Hematopoietic multipotent progenitor cell treated with erythropoietin and hydrocortisone succinate and interleukin-3 and kit ligand, for 17 days (in vitro differentiated cells): ENCODE measurements around the gene TCP10L.
"Not testable (repeated sequence)": the region's sequence is repeated elsewhere in the genome, so short reads cannot be mapped to it uniquely, and the experiment has no call there.

Source experiments
- DNase-seq: peaks from one replicate; pipeline ENCODE4 v3.0.0-alpha.2; 2015; ENCODE audit warnings: low spot score

TCP10L gene

DNA sequence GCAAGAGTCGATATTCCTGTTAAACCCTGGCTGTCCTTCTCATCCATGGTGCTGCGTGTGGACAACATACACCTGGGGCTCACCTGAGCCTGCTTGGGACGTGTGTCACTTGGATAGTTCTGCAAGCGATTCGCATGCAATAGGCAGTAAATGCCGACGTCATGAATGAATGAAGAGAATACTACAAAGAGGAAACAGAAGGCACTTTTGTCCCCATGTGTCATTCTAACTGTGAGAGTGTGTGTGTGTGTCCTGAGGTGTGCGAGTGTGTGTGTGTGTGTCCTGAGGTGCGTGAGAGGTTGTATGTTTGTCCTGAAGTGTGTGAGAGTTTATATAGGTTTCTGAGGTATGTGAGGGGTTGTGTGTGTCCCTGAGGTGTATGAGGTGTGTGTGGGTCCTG lies 647 bp upstream of the TCP10L start:
- no peak for DNase-seq

DNA sequence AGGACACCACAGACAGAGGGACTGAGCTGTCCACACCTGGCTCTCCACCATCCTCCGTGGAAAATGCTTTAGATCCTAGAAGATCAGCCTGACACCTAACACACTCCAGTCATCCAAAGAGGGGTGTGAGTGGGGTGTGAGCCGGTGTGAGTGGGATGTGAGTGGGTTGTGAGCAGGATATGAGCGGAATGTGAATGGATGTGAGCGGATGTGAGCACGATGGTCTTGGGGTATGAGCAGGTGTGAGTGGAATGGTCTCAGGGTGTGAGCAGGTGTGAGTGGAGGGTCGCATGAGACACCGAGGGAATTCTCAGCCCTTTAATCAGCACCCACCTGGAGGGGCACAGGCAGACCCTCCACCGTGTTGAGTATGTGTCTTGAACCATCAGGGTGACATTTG lies 851 bp downstream of the TCP10L start:
- no peak for DNase-seq

DNA sequence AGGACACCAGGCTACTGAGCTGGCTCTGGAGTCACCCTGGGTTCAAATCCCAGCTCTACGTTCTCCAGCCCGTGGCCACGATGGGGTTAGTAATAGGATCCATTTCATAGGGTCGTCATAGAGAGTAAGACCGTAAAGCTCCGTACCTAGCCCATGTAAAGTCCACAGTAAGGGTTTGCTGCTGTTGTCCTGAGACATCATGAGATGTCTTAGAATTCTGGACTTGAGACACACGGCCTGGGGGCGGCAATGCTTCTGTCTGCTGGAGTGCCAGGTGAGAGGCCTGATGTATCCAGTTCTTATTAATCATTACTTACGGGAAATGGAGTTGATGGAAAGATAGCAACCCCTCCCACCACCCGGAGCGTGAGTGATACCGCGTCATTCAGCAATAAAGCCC lies 3.6 kb downstream of the TCP10L start:
- no peak for DNase-seq

DNA sequence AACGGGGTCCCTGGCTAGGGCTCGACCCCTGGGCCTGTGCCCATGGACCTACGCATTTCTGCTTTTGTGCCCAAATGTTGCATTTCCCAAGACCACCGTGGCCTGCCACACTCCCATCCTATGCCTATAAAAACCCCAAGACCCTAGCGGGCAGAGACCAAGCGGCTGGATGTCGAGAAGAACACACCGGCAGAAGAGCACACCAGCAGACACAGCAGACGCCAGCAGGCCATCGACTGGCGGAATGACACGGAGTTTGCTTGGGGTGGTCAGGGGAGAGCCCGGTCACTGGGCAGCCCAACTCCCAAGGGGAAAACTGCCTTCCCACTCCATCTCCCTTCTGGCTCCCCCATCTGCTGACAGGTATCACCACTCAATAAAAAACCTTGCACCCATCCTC lies 4.4 kb downstream of the TCP10L start:
- DNase-seq, result no peak

DNA sequence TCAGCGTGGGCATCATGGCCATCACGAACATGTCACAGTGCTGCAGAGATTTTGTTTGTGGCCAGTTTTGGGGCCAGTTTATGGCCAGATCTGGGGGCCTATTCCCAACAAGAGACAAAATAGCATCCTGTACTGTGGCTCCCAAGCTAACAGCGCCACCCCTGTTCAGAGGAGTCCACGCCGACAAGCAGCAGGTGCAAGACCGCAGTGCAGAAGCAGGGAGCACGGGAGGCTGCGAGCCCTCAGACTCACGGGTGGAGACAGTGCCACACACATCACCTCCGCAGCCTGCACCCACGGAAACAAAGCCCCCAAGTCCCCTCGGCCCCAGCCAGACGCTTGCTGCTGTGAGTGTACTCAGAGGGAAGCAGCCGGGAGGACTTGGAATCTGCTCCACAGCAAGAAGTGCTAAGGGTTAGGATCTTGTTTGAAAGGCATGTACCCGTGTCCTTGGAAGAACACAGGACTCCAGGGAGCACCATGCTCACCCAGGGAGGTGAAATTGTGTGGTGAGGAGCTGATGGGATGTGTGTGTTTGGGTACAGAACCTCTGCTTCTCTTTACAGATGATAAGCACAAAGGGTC lies 7.1 kb downstream of the TCP10L start:
- no peak for DNase-seq

DNA sequence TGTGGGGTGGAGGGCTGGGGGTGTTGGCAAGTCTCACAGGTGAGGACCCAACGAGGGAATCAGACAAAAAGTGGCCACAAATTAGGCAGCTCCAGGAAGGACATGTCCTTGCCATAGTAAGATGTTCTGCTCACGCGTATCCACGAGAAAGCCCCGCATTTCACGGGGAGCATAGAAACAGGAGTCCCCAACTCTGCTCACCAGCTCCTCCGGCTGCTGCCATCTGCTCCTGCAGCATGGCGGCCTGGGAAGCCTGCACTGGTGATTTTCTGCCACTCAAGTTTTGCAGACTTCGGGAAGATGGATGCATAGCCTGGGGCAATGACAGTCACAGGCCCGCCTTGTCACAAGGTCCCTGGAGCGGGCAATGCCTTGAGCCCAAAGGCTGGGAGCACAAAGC lies 9.3 kb downstream of the TCP10L start:
- DNase-seq, result no peak

DNA sequence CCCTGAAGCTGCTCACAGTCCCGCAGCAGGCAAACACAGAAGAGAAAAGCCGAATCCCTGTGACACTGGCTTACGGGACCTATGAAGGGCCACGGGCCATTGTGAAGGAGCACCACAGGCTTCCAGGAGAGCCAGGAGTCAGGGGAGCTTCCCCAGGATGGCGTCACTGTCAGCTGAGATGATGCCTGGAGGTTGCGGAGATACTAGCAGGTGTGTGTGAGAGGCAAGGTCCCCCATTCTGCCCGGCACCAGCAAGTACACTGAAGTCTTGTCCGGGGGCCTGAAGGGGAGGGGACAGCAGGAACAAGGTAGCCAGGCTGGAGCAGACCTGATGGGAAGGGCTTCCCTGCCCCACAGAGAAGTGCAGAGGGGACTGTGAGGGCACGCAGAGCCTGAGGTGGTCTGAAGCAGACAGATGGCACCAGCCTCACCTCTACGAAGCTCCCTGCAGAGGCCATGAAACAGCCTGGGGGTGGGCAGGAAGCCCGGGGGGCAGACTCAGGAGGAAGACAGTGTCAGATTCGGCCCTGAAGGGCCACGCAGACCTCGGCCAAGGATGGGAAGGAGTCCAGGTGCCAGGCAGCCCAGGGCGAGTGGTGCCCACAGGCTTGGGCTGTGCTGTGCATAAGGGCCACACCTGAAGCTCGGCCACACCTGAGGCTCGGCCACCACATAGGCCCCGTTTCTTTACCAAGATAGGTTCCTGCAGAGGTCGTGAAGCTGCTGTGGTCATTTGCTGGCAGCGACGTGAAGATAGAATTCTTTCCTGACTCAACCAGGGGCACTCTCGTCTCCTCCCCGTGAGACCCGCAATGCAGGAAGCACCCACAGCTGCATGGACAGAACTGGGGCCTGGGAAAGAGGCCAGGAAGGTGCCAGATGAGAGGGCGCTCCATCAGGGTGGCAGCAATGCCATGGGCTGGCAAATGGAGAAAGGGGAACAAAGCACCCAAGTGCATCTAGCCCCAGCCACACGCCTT lies 10.1 kb downstream of the TCP10L start:
- DNase-seq, result no peak

DNA sequence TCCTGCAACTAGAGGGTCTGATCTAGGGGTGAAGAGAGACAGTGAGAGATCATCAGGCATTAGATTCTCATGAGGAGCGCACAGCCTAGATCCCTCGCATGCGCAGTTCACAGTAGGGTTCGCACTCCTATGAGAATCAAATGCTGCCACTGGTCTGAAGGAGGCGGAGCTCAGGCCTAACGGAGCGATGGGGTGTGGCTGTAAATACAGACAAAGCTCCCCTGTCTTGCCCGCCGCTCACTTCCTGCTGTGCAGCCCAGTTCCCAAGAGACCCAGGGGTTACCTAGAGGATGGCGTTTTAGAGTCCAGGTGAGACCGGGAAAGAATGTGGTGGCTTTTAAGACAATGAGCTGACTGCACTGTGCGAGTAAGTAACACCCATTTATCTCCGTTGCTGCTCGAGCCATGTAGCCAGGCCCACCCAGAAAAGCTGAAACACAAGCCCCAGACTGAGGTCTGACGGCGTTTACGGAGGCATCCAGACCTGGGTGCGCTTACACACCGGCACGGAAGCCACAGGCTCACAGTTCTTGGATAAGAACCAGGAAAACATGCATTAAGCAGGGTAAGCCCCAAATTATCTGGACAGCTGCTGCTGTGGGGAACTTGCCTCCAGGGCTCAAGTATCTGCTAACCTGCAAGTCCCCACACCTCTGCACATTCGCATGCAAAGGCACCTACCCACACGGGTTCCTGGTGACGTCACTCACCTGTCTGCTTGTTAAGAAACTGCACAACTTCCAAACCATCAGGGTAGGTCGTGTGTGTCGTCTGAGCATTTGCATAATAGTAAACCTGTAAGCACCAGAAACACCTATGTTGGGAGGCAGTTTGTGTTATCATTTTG lies 12.5 kb downstream of the TCP10L start:
- DNase-seq, result no peak

DNA sequence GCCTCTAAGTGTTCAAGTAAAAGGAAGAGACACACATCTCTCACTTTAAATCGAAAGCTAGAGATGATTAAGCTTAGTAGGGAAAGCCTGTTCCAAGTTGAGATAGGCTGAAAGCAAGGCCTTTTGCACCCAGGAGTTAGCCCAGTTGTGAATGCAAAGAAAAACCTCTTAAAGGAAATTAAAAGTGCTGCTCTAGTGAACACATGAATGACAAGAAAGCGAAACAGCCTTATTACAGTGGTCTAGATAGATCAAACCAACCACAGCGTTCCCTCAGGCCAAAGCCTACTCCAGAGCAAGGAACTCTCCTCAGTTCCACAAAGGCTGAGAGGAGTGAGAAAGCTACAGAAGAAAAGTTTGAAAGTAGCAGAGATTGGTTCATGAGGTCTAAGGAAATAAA lies 14.9 kb downstream of the TCP10L start:
- DNase-seq, result no peak

DNA sequence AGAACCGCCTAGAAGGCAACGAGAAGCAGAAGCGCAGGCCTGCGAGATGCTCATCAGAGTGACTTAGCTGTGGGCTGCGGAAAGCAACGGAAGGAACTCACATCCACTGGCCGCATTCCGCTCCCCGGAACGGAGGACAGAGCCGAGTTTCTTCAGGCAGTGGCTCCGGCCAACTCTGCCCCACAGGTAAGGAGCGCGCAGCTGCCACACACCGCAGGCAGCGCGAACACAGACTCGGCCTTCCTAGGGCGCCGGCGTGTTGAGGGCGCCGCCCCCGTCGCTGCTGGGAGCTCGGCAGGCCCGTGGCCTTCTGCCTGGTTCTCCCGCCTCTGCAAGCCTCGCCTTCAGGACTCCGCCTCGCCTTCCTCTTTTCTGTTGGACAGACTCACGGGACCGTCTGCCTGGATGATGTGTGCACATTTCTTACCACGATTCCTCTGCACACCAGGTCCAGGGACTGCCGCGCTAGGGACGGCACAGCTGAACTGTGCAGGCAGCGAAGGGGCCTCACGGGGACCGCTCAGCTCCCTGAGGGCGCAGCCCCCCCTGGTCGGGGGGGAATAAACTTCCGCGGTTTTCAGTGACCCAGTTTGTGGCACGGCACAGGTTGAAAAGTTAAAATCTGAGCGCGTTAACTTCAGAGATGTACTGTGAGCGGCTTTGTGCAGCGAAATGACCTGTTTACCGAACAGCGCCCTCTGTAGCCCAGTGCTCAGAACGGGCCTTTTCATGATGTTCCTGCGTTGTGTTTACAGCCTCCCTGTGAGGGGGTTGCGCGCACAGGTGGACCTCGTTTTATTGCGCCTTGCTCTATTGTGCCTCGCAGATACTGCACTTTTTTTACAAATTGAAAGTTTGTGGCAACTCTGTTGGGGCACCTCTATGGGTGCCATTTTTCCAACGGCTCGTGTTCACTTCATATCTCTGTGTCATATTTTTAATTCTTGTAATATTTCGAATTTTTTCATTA lies 15.8 kb downstream of the TCP10L start:
- peak; percentile 84 for DNase-seq

DNA sequence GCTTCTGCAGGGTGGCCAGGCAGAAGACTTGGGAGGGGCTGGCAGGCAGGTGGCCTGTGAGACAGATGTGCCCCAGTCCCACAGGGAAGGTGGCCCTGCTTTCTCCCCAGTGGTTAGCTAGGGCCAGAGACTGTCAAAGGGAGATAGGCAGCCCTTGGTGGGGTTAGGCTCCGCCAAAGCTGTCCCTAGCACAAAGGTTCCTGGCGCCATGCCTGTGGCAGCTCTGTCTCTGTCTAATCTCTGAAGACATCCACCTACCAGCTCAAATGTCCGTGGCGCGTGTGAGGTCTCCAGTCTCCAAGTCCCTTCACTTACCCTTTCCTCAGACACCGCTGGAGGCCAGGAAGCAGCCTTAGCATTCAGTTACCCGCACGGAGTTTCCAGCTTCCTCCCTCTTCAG lies 17.7 kb downstream of the TCP10L start:
- peak; percentile 63 for DNase-seq

DNA sequence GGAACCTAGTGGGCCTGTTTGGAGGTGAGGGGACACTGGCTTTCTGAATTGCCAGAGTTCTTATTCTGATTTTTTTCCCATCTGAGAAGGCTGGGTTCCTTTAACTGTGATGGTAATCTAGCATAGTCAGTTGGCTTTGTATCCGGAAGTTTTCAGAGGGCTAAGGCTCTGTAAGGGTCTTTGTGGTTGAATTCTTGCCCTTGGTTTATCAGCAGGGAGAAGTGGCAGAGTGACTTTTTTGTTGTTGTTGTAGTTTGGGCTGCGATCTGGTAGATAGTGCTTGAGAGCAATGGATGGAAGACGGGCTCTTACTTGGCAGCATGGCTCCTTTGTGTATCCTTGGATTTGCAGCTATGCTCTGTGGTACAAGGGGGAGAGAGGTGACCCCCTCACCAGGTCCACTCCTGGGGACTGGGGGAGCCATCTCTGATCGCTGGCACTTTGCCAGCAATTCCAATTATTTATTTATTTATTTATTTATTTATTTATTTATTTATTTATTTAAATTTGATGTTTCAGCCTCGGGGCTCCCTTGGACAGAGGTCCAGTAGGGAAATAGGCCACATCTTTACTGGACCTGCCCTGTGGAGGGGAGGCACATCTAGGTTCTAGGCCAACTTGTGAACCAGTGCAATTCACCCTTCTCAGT lies 18.5 kb downstream of the TCP10L start:
- DNase-seq, result no peak

DNA sequence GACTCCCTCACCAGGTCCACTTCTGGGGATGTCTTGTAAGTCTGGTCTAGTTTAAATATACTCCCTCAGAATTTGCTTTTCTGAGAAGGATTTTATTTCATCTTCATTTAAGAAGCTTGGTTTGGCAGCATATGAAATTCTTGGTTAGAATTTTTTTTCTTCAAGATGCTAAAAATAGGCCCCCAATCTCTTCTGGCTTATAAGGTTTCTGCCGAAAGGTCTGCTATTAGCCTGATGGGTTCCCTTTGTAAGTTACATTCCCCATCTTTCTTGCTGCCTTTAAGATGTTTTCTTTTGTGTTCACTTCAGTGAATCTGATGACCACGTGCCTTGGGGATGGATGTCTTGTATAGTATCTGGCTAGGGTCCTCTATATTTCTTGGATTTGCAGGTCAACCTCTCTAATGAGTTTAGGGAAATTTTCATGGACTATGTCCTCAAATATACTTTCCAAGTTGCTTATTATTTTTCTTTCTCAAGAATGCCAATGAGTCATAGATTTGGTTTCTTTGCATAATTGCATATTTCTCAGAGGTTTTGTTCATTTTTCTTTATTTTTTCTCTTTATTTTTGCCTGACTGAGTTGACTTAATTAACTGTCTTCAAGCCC lies 19.4 kb downstream of the TCP10L start:
- no peak for DNase-seq

DNA sequence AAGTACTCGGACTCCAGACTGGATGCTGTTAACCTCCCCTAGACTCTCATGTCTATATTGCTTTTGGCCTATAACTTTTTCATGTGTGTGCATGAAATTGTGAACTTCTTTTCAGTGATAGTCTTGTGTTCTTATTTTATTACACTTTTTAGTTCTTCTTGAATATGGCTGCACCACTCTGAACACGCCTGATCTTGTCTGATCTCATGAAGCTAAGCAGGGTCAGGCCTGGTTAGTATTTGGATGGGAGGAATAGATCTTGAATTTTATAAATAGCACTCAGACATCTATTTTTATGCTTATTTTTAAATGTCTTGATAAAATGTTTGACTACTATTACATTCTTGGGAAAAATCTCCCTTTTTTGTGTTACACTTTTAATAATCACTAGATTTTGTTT lies 22.4 kb downstream of the TCP10L start:
- DNase-seq, result no peak

DNA sequence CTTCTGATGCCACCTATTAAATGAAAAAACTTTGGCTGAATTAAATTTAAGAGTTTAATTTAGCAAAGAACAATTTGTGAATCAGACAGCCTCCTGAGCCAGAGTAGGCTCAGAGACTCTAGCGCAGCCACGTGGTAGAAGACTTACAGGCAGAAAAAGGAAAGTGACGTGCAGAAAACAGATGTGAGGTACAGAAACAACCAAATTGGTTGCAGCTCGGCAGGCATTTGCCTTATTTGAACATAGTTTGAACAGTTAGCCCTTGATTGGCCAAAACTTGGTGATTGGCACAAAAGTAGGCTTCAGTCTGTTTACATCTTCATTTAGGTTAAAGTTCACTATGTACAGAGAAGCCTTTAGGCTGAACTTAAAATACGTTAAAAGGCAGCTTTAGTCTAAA lies 22.9 kb downstream of the TCP10L start:
- DNase-seq, result peak; percentile 67

DNA sequence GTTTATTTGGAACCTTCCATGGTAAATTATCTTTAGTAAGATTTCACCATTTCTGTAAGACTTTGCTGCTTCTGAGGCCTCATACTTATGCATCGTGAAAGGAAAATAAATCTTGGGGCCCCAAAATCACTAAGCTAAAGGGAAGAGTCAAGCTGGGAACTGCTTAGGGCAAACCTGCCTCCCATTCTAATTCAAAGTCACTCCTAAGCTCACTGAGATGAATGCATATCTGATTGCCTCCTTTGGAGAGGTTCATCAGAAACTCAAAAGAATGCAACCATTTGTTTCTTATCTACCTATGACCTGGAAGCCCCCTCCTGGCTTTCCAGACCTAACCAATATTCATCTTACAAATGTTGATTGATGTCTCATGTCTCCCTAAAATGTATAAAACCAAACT lies 23.8 kb downstream of the TCP10L start:
- not testable (repeated sequence) for DNase-seq

DNA sequence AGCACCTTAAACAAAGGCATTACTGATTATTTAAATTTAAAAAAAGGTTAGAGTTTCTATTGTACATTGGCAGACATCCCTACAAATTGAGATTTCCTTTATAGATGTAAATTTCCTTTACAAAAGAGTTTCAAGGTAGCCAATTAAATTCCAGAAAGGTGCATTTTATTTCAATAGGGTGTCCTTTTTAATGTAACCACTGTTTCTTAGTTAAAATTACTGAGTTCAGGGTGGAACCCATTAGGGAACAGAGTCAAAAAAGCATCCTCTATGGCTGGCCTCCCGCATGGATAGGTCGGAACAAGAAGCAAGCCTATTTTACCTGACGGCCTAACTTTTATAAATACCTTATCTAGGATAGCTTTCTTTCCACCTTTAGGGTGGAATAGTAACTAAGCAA lies 24.4 kb downstream of the TCP10L start:
- DNase-seq, result no peak

DNA sequence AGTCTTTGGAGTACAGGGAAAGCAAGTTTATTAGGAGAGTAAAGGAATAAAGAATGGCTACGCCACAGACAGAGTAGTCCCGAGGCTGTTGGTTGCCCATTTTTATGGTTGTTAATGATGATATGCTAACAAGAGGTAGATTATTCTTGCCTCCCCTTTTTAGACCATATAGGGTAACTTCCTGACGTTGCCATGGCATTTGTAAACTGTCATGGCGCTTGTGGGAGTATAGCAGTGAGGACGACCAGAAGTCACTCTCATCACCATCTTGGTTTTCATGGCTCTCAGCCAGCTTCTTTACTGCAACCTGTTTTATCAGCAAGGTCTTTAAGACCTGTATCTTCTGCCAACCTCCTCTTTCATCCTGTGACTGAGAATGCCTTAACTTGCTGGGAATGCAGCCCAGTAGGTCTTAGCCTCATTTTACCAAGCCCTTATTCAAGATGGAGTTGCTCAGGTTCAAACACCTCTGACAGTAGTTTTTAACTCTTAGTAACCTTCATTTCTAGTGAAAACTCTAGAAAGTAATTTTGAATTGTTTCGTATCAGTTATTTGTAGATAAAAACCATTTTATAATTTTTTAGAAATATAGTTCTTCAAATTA lies 26.2 kb downstream of the TCP10L start:
- no peak for DNase-seq

DNA sequence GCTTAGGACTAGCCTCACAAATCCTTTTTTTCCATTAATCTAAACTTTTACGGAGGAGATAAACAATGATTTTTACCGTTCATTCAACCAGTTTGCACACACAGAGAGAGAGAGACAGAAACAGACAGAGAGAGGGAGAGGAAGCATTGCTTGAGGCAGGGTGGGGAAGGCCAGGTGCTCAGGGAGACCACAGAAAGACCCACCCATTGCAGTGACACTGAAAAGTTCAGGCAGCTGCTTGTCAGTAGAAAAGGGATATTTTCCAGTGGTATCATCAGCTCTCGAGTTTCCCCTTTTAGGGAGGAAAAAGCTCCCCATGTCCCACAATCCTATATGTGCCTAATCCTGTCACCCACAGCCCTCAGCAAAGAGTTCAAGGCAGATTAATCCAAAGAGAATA lies 27.2 kb downstream of the TCP10L start:
- no peak for DNase-seq
